H1 (cell line): ENCODE measurements around the gene EXD3. TPM values are rescaled to one million over a fixed set of nuclear protein-coding genes. Genes with fewer than 3 reads are reported as not detected.

Experiments
- CTCF ChIA-PET: fragments of 300-600 bp; sonication (Branson Sonifier 250); formaldehyde crosslinking; loops from one replicate; lab custom pipeline; 2021; ENCODE audit not compliant: partially characterized antibody; lab: Charles Lee
- POLR2A ChIA-PET: fragments of 300-600 bp; sonication (Branson Sonifier 250); formaldehyde crosslinking; loops from one replicate; lab custom pipeline; 2021; ENCODE audit warnings: inconsistent platforms; ENCODE audit not compliant: partially characterized antibody; lab: Charles Lee
- DNase-seq, 2 experiments: peaks; one replicate each; pipeline versions ENCODE4 v3.0.0 to v3.0.0-alpha.2; 2010 to 2022; ENCODE audit warnings: low spot score in 2 of 2, low read depth in 1 of 2, mixed read lengths in 1 of 2
- FAIRE-seq: peaks from 2 replicates; lab custom pipeline; 2011; peaks lifted over from hg19 to GRCh38; lab: Jason Lieb, UNC
- H2AFZ ChIP-seq: 2 replicates; pipeline ENCODE4 v1.8.1; 2012; ENCODE audit warnings: low read length, inconsistent platforms
- H2AK5ac ChIP-seq: 2 replicates; pipeline ENCODE4 v1.6.1; 2013; ENCODE audit warnings: low read depth, low read length
- H2BK120ac ChIP-seq: replicated peaks from 2 replicates; pipeline ENCODE3; 2013; ENCODE audit warnings: low read depth, low read length, inconsistent platforms
- H2BK12ac ChIP-seq: 2 replicates; pipeline ENCODE4 v1.6.1; 2013; ENCODE audit warnings: low read depth, low read length
- H2BK15ac ChIP-seq: 2 replicates; pipeline ENCODE4 v1.6.1; 2013; ENCODE audit warnings: low read length
- H2BK20ac ChIP-seq: 2 replicates; pipeline ENCODE4 v1.6.1; 2013; ENCODE audit warnings: low read length
- H2BK5ac ChIP-seq: 2 replicates; pipeline ENCODE4 v1.6.1; 2013; ENCODE audit warnings: low read depth, low read length
- H3K14ac ChIP-seq: 2 replicates; pipeline ENCODE4 v1.6.1; 2013; ENCODE audit warnings: inconsistent platforms; ENCODE audit not compliant: insufficient read length
- H3K18ac ChIP-seq: 2 replicates; pipeline ENCODE4 v1.6.1; 2013; ENCODE audit warnings: low read length; ENCODE audit errors: extremely low read depth
- H3K23ac ChIP-seq: 2 replicates; pipeline ENCODE4 v1.6.1; 2013; ENCODE audit warnings: inconsistent platforms; ENCODE audit not compliant: insufficient read length
- H3K23me2 ChIP-seq: 2 replicates; pipeline ENCODE4 v1.6.1; 2013; ENCODE audit warnings: low read depth, low read length
- H3K27ac ChIP-seq: 2 replicates; pipeline ENCODE4 v1.6.1; 2011; ENCODE audit warnings: low read depth, low read length, inconsistent platforms
- H3K27me3 ChIP-seq, 4 experiments: replicated peaks in 1 of 4; 1 replicate in 1 of 4; 2 replicates in 3 of 4; pipeline versions ENCODE4 v1.6.1 to v1.8.1; 2011 to 2013; ENCODE audit warnings: low read length in 3 of 4, mild to moderate bottlenecking in 3 of 4, inconsistent platforms in 2 of 4, mixed read lengths in 2 of 4, moderate library complexity in 1 of 4; ENCODE audit not compliant: control insufficient read depth in 3 of 4, insufficient read depth in 3 of 4; ENCODE audit errors: extremely low read depth in 1 of 4
- H3K36me3 ChIP-seq, 4 experiments: 2 replicates each; pipeline versions ENCODE4 v1.6.1 to v1.8.1; 2011 to 2013; ENCODE audit warnings: mild to moderate bottlenecking in 4 of 4, low read length in 3 of 4, moderate library complexity in 2 of 4, control low read depth in 1 of 4, inconsistent platforms in 1 of 4; ENCODE audit not compliant: insufficient read depth in 4 of 4, control insufficient read depth in 2 of 4
- H3K4ac ChIP-seq: replicated peaks from 2 replicates; pipeline ENCODE3; 2013; ENCODE audit warnings: low read length, low read depth, mixed read lengths, inconsistent platforms; ENCODE audit not compliant: insufficient read length
- H3K4me1 ChIP-seq, 4 experiments: replicated peaks in 1 of 4; 1 replicate in 1 of 4; 2 replicates in 3 of 4; pipeline versions ENCODE4 v1.6.1 to v1.8.1; 2011 to 2013; ENCODE audit warnings: low read length in 3 of 4, inconsistent platforms in 2 of 4, mixed read lengths in 1 of 4; ENCODE audit not compliant: insufficient read depth in 4 of 4, control insufficient read depth in 3 of 4
- H3K4me2 ChIP-seq, 2 experiments: 2 replicates each; pipeline versions ENCODE4 v1.6.1 to v1.8.1; 2011 to 2013; ENCODE audit warnings: low read depth in 2 of 2, low read length in 2 of 2, control low read depth in 1 of 2, inconsistent platforms in 1 of 2, mild to moderate bottlenecking in 1 of 2; ENCODE audit not compliant: insufficient read depth in 1 of 2
- H3K4me3 ChIP-seq, 4 experiments: fragments of 200-600, 300-600 bp in 1 of 4; sonication (generic), shearing (Covaris generic), sonication (Bioruptor Twin) in 1 of 4; 2 replicates each; pipeline versions ENCODE4 v1.5.1 to v1.8.1; 2011 to 2016; ENCODE audit warnings: low read length in 4 of 4, low read depth in 3 of 4, control low read depth in 2 of 4, inconsistent platforms in 2 of 4, mild to moderate bottlenecking in 2 of 4, mixed read lengths in 1 of 4, moderate library complexity in 1 of 4; ENCODE audit not compliant: insufficient read depth in 2 of 4; ENCODE audit errors: extremely low read depth in 1 of 4
- H3K56ac ChIP-seq: replicated peaks from 2 replicates; pipeline ENCODE3; 2013; ENCODE audit warnings: low read depth, mild to moderate bottlenecking, mixed read lengths, low read length, inconsistent platforms; ENCODE audit not compliant: insufficient read length
- H3K79me1 ChIP-seq: 2 replicates; pipeline ENCODE4 v1.6.1; 2013; ENCODE audit warnings: low read depth, low read length, control low read depth
- H3K79me2 ChIP-seq, 2 experiments: 2 replicates each; pipeline versions ENCODE4 v1.6.1 to v1.8.1; 2012 to 2013; ENCODE audit warnings: low read length in 2 of 2, mild to moderate bottlenecking in 2 of 2, inconsistent platforms in 1 of 2; ENCODE audit not compliant: insufficient read depth in 2 of 2, control insufficient read depth in 1 of 2
- H3K9ac ChIP-seq, 4 experiments: replicated peaks in 1 of 4; 1 replicate in 1 of 4; 2 replicates in 3 of 4; pipeline versions ENCODE4 v1.6.1 to v1.8.1; 2011 to 2013; ENCODE audit warnings: low read depth in 3 of 4, low read length in 3 of 4, control low read depth in 2 of 4, mild to moderate bottlenecking in 2 of 4, moderate library complexity in 2 of 4, inconsistent platforms in 1 of 4; ENCODE audit errors: extremely low read depth in 1 of 4
- H3K9me3 ChIP-seq, 2 experiments: 2 replicates each; pipeline versions ENCODE4 v1.6.1 to v1.8.1; 2012 to 2013; ENCODE audit warnings: mild to moderate bottlenecking in 2 of 2, moderate library complexity in 2 of 2, control low read depth in 1 of 2, inconsistent platforms in 1 of 2, low read depth in 1 of 2, low read length in 1 of 2, mixed read lengths in 1 of 2; ENCODE audit not compliant: insufficient read depth in 2 of 2
- H4K20me1 ChIP-seq, 2 experiments: replicated peaks in 1 of 2; 2 replicates each; pipeline versions ENCODE3 to v1.8.1; 2011 to 2013; ENCODE audit warnings: inconsistent platforms in 2 of 2, low read length in 2 of 2, mild to moderate bottlenecking in 1 of 2; ENCODE audit not compliant: insufficient read depth in 2 of 2, control insufficient read depth in 1 of 2
- H4K5ac ChIP-seq: 2 replicates; pipeline ENCODE4 v1.6.1; 2013; ENCODE audit warnings: low read length, low read depth, mixed read lengths, inconsistent platforms; ENCODE audit not compliant: insufficient read length
- H4K8ac ChIP-seq: 2 replicates; pipeline ENCODE4 v1.8.0; 2013; ENCODE audit warnings: mild to moderate bottlenecking, moderate library complexity, low read length, inconsistent platforms; ENCODE audit not compliant: insufficient read depth; ENCODE audit errors: extremely low read depth
- H4K91ac ChIP-seq: replicated peaks from 2 replicates; pipeline ENCODE3; 2013; ENCODE audit warnings: low read length, mixed read lengths, inconsistent platforms; ENCODE audit not compliant: insufficient read length
- CBX8 ChIP-seq: fragments of 300-800, 300-1000 bp; sonication (generic); IDR thresholded peaks from 2 replicates; pipeline ENCODE4 v1.7.1; 2016; ENCODE audit warnings: low read depth, low read length, borderline replicate concordance
- CEBPB ChIP-seq: IDR thresholded peaks from 2 replicates; pipeline ENCODE4 v1.6.1; 2012; ENCODE audit warnings: low read depth, low read length
- MAFK ChIP-seq: IDR thresholded peaks from 2 replicates; pipeline ENCODE4 v1.6.1; 2012; ENCODE audit warnings: low read depth, mild to moderate bottlenecking, improper control_type of control experiment, low read length
- POLR2A ChIP-seq, 2 experiments: IDR thresholded peaks; 1 replicate in 1 of 2; 2 replicates in 1 of 2; pipeline ENCODE4 v1.6.1; 2011; ENCODE audit warnings: low read depth in 2 of 2, low read length in 2 of 2, mild to moderate bottlenecking in 2 of 2; ENCODE audit errors: control extremely low read depth in 1 of 2
- POLR2AphosphoS5 ChIP-seq: IDR thresholded peaks from 2 replicates; pipeline ENCODE4 v1.6.1; 2011; ENCODE audit warnings: low read depth, low read length
- POU5F1 ChIP-seq: IDR thresholded peaks from 2 replicates; pipeline ENCODE4 v1.6.1; 2011; ENCODE audit warnings: low read depth, mild to moderate bottlenecking, low read length, moderate library complexity
- SIN3A ChIP-seq, 2 experiments: IDR thresholded peaks in 1 of 2; conservative IDR thresholded peaks in 1 of 2; 2 replicates each; pipeline ENCODE4 v1.6.1; 2011 to 2012; ENCODE audit warnings: low read length in 2 of 2, improper control_type of control experiment in 1 of 2, low read depth in 1 of 2, mild to moderate bottlenecking in 1 of 2
- TBP ChIP-seq: IDR thresholded peaks from 2 replicates; pipeline ENCODE4 v1.6.1; 2011; ENCODE audit warnings: low read depth, low read length, improper control_type of control experiment
- WGBS, 2 experiments: shearing (Covaris generic) in 1 of 2; methylation state at CpG; one replicate each; pipeline versions ENCODE4 v1.1.6 to v1.1.7; 2013 to 2015; ENCODE audit warnings: low lambda C conversion rate in 2 of 2, mixed read lengths in 2 of 2, inconsistent platforms in 1 of 2, low coverage in 1 of 2, missing lambda C conversion rate in 1 of 2; ENCODE audit not compliant: insufficient replicate concordance in 2 of 2, insufficient coverage in 1 of 2, insufficient read length in 1 of 2; ENCODE audit errors: extremely low coverage in 1 of 2, missing lambda C conversion rate in 1 of 2; 5-methylcytosine and 5-hydroxymethylcytosine counted together
- polyA plus RNA-seq, 7 experiments: library from polyadenylated mRNA; depleted of rRNA in 3 of 7; stranded (reverse) in 5 of 7; unstranded in 2 of 7; fragments of >200 nt in 5 of 7; fragments of 200-250 nt in 2 of 7; gene quantifications; 1 replicate in 5 of 7; 2 replicates in 1 of 7; 4 replicates in 1 of 7; pipeline versions ENCODE4 v1.2.1 to v1.2.3, GENCODE V29; 2011 to 2013; ENCODE audit warnings: missing spikeins in 2 of 7, mixed read lengths in 2 of 7
- total RNA-seq: library from RNA; stranded (reverse); fragmentation: NEBNext Ultra II Directional; extraction: Animal tissue kit (Norgen Biotek cat#: 25700); gene quantifications from 2 replicates; pipeline ENCODE4 v1.2.1, GENCODE V29; 2021

Gene EXD3
- total and polyA plus RNA-seq, 2 of the 8 experiments (the other 6 are each of a cell fraction or from before 2014, with no cell fraction given): 7.2 to 9.4 TPM

DNA sequence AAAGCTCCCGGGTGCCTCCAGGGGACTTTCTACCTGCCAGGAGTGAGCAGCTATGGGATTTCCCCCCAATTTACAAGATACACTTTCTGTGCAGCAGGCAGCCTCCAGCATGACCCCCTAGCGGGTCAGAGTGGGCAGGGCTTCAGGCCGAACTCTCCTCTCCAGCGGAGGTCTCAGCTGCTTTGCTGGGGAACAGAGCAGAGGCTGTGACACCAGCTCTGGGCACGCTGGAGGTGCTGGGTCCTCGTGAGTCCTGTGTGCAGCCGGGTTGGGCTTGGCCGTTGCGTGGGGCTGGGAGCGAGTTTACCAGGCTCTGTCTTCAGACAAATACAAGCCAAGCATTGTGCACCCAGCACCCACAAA is 123.8 kb downstream of the EXD3 start:
- Histone ChIP-seq H3K4me3 (peak overlapping the region; percentile 83 to 97 (median 84); a peak in 6 of 8 replicates), H3K23me2 (peaks cover 15% of the 10 kb centered on the region)

More for the DNA sequence above, 123.8 kb downstream of the EXD3 start:
- Histone ChIP-seq H4K5ac (peak overlapping the region; percentile 23), H3K27ac (no peak overlapping the region), H4K91ac (no peak overlapping the region), H3K79me1 (peaks cover 3% of the 10 kb centered on the region), H4K8ac (no peak overlapping the region), H3K14ac (no peak overlapping the region), H3K9me3 (peaks cover 0 to 4% of the 10 kb centered on the region in 2 experiments; a peak in 1 of 4 replicates), H2AFZ (no peak overlapping the region), H2BK15ac (no peak overlapping the region), H2AK5ac (no peak overlapping the region), H3K23ac (no peak overlapping the region), H2BK20ac (no peak overlapping the region), H3K36me3 (no peaks in the 10 kb centered on the region), H2BK120ac (no peak overlapping the region), H3K79me2 (peaks cover 0 to 3% of the 10 kb centered on the region in 2 experiments; a peak in 1 of 4 replicates), H3K4ac (no peak overlapping the region), H4K20me1 (peaks cover 3 to 11% of the 10 kb centered on the region in 2 experiments), H3K56ac (no peak overlapping the region), H3K4me2 (peak overlapping the region; percentile 87 to 98), H3K4me1 (peaks cover 3 to 42% (median 37%) of the 10 kb centered on the region in 4 experiments), H3K9ac (no peak overlapping the region), H2BK12ac (no peak overlapping the region), H2BK5ac (peak overlapping the region; percentile 17; the same call in 1 of the 2 replicates), H3K27me3 (peaks cover 0 to 34% (median 18%) of the 10 kb centered on the region in 4 experiments; a peak in 5 of 7 replicates), H3K18ac (peak overlapping the region; percentile 54)
- FAIRE-seq (no peak), DNase-seq (no peak)
- TF ChIP-seq CBX8 (no peak), SIN3A (conservative IDR thresholded peaks at IDR 0.05 in 1 of 2, IDR thresholded peaks at IDR 0.05 in 1 of 2; ENCODE audit: low read depth in 1 of 2, low read length in 2 of 2) (0 out of 4 replicates have a peak, but pooled peaks of 1 of the 2 experiments have one; percentile 21), POLR2A (IDR thresholded peaks at IDR 0.05; ENCODE audit: control extremely low read depth in 1 of 2, low read depth in 2 of 2, low read length in 2 of 2) (peak in 1 of 2 experiments; percentile 58; a peak in 2 of 3 replicates), CEBPB (no peak), POU5F1 (no peak), MAFK (peak; percentile 2; the same call in 1 of the 2 replicates), TBP (peak; percentile 25; the same call in 1 of the 2 replicates), POLR2AphosphoS5 (0 out of 2 replicates have a peak, but pooled peaks have one; percentile 25)
- ChIA-PET CTCF (interaction anchor here (1.3 to 1.9 kb wide), 4 partner anchors 14 to 124 kb away, joined by 3 to 5 read pairs (median 4); partner anchors contain the start of genes EXD3 and NOXA1), POLR2A (interaction anchor here (1.0 to 10.0 kb wide), 7 partner anchors 16 to 156 kb away, joined by 3 to 129 read pairs (median 4); partner anchors contain the start of gene TOR4A)
- WGBS, 2 experiments: 9% methylated on average over 10 of the region's 10 CpGs; no CpG with 5 or more reads in 1 of the 2 experiments
